Kidney capillary endothelial cell (primary cell): Measurements from ENCODE around the gene CIC.

ENCODE experiments used
- DNase-seq: peaks from one replicate; pipeline ENCODE4 v3.0.0-alpha.2; 2018; ENCODE audit warnings: low spot score

CIC gene

DNA sequence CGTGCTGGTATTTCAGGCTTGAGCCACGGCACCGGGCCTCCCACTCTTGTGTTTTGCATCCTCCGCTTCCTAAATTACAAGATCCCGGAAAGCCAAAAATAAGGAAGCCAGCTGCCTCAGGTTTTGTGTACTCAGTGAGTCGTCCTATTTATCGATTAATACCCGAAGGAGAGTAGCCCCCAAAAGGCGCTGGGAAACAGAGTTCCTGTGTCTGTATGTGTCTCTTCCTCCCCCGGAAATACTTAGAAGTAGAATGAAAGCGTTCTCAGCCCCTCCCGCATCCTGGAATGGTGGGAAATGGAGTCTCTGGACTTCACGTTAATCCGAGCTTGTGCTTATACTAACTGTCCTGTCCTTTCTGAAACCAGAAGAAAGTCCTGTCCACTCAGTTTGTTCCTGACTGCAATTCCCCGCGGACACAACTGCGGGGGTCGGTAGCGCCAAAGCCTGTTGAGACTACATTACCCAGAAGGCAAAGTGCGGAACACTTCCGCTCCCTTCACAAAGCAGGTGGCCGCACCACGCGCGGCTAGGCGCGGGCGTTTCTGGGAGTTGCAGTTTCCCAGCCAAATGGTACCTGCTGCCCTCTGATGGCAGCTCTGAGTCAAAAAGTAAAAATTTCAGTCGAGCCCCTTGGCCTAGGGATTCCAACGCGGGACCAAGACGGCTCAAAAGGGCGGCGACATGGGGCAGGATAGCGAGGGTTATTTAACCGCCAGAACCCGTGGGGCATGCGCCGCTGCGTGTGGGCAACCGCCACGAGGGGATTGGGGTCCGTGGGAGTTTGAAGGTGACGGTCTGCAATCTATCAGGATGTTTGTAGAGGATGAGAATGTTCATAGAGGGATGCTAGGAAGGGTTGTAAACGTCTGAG, 24.5 kb upstream of the CIC start:
- peak; percentile 93 for DNase-seq

- no peak for DNase-seq
Observed at GRCh38 chr19:42245231-42245630, 23.8 kb upstream of the CIC start.

- peak; percentile 59 for DNase-seq
Observed at GRCh38 chr19:42246143-42246921, 22.7 kb upstream of the CIC start.

- DNase-seq = no peak
Observed at GRCh38 chr19:42246922-42247639, 22.0 kb upstream of the CIC start.

DNA sequence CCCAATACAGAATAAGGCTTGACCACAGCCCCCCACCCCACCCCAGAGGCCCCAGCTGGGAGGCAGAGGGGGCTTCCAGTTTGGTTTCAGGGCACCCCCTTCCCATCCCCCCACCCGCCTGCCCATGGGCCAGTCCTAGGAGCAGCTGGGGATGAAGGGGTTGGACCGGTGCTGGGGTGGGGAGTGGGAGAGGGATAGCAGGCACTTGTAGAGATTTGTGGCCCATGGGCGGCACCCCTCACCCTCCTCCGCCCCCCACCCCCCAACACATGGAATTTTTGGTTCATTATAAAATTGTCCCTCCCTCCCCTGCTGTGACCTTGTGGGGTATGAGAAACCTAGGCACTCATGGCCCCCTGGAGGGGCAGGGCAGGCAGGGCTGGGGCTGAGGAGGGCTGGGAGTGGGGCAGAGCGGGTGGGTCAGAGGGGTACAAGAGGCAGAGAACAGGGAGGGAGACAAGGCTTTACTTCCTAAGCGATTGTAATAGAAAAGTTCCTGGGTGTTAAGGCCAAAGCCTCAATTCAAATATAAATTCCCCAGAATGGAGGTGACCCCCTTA, 21.3 kb upstream of the CIC start:
- DNase-seq = no peak

DNA sequence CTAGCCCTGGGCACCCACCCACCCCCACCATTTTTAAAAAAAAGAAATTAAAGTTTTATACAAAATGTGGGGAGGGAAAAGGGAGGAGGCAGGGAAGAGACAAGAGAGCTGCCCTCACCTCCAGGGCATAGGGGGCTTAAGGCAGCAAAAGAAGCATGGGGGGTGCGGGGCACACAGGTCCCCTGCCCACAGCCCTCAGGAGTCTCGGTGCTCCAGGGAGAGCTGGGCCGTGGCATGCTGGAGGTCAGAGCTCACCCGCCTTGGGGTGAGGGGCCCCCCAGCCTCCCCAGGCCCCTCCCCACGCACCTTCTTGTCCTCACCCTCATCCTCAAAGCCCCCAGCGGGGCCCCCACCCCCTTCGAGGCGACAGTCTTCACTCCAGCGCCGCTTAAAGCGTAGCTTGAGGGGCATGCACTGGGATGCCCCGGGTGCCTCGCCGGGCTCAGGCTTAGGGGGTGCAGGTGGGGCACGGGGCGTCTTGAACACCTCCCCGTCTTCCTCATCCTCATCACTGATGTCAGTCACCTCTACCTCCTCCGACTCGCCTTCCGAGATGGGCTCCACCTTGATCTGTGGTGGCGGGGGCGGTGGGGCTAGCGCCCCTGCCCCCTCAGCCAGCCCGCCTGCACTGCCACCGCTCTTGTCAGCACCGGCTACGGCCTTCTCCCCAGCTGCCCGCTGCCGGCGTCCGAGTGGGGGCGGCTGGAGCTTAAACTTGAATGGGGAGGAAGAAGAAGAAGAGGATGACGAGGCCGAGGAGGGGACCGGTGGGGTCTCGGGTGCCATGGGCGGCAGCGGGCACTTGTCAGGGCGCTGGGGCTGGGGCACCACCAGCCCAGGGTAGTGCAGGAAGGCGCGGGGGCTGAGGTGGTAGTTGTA, 20.5 kb upstream of the CIC start:
- DNase-seq = no peak

DNA sequence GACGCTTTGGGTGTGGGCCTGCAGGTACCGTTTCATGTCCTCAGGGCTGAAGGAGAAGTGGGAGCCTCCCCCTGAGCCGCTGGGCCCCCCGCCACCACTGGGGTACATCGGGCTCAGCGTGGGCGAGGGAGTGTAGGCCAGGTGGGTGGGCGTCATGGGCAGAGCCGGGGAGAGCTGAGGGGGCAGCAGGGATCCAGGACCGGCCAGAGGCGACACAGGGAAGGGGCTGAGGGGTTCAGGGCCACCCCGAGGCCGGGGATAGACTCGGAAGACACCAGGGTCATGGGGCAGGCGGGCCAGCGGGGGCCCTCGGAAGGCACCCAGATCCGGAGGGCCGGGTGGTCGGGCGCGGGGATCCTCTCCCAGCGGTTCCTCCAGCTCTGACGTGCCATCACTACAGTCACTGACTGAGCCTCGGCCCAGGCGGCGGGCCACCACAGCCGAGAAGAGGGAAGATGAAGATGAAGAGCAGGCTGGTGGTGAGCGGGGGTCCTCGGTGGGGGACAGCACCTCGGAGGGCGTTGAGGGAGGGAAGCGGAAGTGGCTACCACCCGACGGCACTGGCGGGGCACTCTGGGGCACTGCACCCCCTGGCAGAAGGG, 19.8 kb upstream of the CIC start:
- DNase-seq = no peak

- no peak for DNase-seq
Observed at GRCh38 chr19:42249769-42250168, 19.3 kb upstream of the CIC start.

GRCh38 chr19:42250183-42250665, 18.8 kb upstream of the CIC start:
- no peak for DNase-seq

GRCh38 chr19:42250666-42251531, 18.2 kb upstream of the CIC start:
- DNase-seq = no peak

GRCh38 chr19:42251572-42252358, 17.3 kb upstream of the CIC start:
- no peak for DNase-seq

DNA sequence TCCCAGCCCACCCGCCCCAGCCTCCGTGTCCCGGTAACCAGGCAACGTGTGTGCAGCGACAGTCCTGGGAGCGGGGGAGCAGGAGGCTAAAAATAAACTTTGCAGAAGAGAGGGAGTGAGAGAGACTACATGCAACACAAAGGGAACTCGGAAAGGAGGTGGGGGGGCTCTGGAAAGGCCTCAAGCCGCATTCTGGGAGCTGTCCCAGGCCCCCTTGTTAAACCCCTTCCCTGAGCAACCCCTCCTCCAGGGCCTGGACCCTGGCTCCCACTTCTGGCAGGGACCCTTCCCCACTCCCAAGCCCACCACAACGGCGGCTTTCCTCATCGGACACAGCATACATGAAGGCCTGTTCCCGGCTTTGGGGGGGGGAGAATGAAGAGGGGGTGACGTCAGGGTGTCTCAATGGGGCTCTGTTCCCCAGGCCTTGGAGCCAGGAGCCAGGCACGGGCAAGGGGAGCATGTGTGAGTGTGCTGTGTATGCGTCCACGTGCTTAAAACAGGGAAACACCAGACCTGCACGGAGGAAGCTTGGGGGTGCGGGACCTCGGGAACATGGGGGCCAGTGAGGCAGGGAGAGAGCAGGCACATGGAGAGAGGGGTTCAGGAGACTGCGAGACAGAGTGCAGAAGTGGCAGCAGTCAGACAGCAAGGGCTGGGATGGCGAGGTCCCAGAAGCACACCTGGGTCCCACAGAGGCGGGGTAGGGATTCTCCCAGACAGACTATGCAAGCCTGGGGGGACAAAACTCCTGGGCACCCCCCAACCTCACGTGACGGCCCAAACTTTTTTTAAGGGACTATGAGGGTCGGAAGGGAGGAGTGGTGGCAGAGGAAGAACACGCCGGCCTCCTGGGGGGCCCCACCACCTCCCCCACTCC, 16.4 kb upstream of the CIC start:
- no peak for DNase-seq

GRCh38 chr19:42253245-42254088, 15.6 kb upstream of the CIC start:
- DNase-seq = no peak

- no peak for DNase-seq
Observed at GRCh38 chr19:42254089-42254849, 14.8 kb upstream of the CIC start.

DNA sequence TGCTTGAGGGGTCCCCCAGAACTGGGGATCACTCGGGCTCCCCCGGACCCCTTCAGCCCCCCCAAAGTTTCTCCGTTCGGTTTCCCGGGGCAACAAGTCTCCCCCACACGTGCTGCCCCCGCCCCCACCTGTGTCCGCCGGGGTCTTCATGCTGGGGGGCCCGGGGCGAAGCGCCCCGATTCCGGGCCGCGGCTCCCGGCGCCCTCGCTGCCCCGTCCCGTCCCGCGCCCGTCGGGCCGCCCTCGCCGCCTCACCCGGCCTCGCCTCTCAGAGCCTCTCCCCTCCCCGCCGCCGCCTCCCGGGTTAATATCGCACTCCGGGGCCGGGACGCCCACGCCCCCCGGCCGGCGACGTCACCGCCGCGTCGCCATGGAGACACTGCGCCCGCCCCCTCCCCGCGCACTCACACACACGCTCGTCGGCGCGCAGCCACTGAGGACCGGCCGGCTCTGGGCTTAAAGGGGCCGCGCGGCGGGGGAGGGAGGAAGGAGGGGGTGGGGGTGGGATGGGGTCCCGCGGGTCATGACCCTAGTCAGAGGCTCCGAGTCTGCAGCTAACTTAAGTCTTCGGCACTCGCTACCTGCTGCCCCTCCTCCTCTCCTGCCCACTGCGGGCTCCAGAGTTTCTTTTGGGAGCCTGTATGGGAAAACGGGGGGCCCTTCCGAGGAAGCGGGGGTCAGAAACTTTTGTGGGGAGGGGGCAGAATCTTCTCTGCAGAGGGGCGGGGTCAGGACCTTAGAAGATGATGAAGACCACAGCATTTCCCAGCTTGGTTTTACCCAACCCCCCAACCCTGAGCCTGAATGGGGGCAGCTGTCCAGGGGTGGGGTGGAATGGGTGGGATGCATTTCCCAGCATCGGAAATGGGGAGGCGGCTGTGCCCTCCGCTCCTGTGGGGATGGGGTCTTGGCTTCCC, 13.9 kb upstream of the CIC start, which contains the start of gene ERF:
Gene ERF, minus strand, starts transcription at position 279 of the 916 bp plus-strand sequence. Its CDS starts 129 bp downstream, at position 150.
- no peak for DNase-seq
